Activated T-cell treated with anti-CD3 and anti-CD28 coated beads for 24 hours (primary cell): ENCODE results near the gene OR51M1.

Source experiments
- DNase-seq: peaks from one replicate; pipeline ENCODE4 v3.0.0-alpha.2; 2020; ENCODE audit warnings: low read depth

Gene OR51M1

GRCh38 chr11:5390210-5390609 lies 6.6 kb downstream of the OR51M1 start:
- DNase-seq: no peak

- no peak for DNase-seq
These were observed 10.5 kb downstream of the OR51M1 start for GRCh38 chr11:5394091-5394490.

- DNase-seq: no peak
These were observed 15.3 kb downstream of the OR51M1 start for GRCh38 chr11:5398936-5399335.

GRCh38 chr11:5405173-5405572 lies 21.6 kb downstream of the OR51M1 start:
- DNase-seq: no peak

GRCh38 chr11:5420993-5421392 lies 37.4 kb downstream of the OR51M1 start:
- DNase-seq: no peak

GRCh38 chr11:5421811-5422210 lies 38.2 kb downstream of the OR51M1 start, which contains the start of gene OR51Q1:
OR51Q1 (plus strand) TSS chr11:5422111; CDS start chr11:5422201, 90 bp downstream.
- DNase-seq: no peak

GRCh38 chr11:5423131-5423530 lies 39.5 kb downstream of the OR51M1 start:
- no peak for DNase-seq

GRCh38 chr11:5441414-5441813 lies 57.8 kb downstream of the OR51M1 start, which contains the start of gene OR51I1:
OR51I1 (minus strand) TSS chr11:5441514; CDS start chr11:5441514, 0 bp downstream.
- no peak for DNase-seq
